ENCODE data around the gene FRMD4A.

FRMD4A gene

DNA sequence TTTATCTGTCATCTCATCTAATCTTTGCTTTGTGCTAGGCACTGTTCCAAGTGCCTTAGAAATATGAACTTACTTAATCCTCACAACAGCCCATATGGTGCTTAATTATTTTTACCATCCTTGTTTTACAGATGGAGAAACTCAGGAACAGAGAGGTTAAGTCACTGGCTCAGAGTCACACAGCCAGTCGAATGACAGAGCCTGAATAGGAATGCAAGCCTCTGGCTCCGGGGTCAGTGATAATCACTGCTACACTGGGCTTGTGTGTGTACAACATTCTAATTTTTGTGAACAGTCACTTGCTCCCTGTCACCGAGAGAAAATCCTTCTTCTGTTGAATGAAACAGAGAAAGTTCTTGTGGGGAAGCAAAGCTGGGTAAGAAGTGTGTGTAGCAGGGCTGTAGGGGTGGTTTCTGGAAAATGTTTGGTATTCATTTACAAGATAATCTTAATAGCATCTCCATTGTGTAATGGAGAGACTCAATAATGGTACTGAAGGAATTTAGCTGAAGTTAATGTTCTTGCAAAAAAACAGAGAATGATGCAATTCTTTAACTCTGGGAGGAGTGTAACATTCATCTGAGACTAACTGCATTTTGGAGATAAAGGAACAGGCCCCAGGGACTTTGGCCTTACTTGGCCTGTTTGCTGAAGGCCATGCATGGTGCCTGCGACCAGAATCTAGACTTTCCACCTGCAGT lies 290.6 kb downstream of the FRMD4A start:
- no peak for DNase-seq

DNA sequence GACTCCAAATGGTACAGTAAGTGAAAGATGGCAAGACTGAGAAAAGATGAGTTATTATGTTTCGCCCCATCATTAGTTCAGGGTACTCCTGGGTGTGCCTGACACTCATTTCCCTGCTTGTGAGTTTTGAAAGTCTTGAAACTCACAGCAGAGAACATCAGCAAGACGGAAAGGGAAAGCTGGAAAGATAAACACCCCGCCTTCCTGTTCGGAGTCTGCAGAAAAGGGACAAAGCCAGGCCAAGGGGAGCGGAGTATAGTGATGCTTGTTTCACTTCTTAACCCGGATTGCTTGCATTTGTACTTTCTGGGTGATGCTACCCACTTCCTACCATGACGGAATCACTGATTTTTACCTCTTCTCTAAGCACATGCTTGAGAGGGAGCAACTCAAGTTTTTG lies 294.5 kb downstream of the FRMD4A start:
- no peak for DNase-seq

DNA sequence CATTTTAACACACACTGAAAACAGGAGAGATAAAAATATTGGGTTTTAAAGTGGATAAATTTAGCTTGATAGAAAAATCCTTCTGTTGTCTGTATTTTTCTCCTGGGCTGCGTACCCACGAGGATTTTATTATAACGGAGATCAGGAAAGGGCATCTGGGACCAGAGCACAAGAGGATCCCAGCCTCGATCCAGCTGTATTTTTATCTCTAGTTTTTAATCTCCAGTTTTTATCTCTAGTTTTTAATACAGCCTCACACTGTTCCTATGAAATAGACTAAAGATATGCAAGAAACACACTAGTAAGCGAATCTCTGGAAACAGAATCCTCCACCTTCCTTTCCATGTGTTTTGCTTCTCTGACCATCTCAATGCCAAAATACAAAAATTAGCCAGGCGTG lies 295.2 kb downstream of the FRMD4A start:
- no peak for DNase-seq

DNA sequence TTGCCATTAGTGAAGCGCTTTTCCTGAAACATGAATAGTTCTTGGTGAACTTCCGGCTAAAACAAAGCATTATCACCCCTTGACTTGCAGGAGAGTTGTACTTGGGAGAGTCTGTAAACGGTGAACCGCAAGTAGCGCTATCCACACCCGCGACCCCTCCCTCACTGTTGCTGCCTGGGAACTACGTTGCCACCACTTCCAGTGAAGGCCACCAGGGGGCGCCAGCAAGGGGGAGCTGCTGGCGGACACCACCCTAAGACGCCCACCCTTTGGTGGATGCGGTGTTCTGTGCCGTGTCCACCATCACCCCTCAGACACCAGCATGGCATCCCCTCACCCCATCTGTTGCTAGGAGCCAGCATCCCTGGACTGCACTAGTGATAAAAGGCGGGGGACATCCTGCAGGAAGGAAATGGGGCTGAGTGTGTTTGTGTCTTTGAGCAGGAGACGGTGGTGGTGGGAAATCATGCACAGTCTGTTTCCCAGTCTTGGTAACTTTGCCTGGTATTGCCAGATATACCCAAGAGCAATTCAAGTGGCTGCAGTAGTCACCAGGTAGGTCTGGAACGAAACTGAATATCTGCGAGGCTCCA lies 298.2 kb downstream of the FRMD4A start:
- DNase-seq = peak in 3 of 4 experiments; percentile 16 to 29 (median 22)

DNA sequence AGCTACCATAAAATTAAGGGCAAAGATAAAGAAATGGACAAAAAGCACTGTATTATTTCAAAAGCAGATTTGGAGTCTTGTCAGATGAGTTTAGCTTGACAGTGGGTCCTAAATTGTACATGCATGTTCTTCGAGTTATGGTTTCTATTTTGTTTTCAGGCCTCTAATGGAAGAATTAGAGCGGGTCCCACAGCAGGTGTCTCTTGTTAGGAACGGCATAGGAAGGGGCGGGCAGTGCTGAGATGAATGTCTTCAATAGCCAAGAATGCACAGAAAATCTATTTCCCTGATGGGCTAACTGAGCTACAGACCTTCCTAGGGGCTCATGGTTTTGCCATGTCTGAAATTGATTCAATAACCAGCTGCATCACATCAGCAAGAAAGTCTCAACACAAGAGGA lies 304.4 kb downstream of the FRMD4A start:
- no peak for DNase-seq

DNA sequence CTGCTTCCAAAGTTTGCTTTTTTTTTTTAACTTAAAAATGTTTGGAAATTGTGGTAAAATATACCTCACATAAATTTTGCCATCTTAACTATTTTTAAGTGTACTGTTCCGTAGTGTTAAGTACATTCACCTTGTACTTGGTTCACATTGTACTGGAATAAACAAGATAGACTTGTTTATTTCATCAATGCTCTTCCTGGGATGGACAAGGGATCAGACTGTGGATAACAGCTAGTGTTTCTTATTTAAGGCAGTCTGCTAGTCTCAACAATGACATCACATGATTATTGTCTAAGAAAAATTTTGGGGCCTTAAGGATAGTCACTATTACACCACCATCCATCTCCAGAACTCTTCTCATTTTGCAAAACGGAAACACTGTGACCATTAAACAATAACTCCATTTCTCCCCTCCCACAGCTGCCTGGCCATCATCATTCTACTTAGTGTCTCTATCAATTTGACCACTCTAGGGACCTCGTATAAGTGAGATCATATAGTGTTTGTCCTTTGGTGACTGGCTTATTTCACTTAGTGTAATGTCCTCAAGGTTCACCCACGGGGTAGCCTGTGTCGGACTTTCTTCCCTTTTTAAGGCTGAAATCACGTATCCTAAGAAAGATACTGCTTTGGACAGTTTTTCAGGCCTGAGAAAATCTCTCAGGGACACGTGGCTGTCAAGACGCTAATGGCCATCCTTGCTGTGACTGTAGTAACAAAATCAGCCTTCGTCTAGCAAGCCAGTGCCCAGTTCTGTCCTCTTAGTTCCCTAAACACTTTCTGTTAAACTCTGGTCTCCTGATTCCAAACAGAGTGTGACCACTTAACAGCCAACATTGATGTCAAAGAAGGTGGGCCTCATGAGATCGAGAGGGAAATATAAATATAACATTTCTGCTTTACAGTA lies 305.2 kb downstream of the FRMD4A start:
- no peak for DNase-seq

DNA sequence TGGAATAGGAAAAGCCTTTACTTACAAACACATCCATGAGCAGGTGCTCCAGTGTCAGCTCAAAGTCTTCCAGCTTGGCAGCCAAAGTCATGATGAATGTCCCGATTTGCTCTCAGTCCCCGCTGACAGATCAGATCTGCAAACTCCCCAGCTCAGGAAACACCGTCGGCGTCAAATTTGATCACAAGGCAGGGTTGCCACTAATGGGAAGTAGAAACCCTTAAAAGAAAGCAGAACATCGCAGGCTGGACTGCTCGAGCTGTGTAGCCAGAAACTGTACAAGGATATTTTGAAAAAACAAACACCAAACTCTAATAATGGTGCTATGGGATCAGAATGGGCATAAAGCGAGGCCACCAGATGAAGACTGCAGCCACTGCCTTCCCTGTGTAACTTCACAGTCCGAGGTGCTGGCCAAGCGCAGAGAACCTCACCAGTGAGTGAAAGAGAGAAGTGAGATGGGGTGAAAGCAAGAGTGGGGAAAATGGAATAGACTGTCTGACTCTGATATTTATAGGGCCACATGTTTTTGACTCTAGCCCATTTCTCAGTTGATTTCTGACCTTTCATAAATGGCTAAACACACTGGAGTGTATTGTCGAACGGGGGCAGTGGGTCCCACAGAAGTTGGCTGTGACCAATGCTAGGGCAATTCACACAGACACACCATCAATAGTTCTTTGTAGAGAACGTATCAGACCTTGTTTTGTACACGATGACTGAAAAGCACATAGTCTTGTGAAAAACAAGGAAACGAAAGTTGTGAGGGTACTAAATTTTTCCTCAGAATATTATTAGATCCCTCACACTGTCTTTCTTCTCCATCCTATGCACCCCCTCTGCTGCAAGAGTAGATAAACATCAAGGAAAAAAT lies 306.2 kb downstream of the FRMD4A start:
- DNase-seq = no peak

DNA sequence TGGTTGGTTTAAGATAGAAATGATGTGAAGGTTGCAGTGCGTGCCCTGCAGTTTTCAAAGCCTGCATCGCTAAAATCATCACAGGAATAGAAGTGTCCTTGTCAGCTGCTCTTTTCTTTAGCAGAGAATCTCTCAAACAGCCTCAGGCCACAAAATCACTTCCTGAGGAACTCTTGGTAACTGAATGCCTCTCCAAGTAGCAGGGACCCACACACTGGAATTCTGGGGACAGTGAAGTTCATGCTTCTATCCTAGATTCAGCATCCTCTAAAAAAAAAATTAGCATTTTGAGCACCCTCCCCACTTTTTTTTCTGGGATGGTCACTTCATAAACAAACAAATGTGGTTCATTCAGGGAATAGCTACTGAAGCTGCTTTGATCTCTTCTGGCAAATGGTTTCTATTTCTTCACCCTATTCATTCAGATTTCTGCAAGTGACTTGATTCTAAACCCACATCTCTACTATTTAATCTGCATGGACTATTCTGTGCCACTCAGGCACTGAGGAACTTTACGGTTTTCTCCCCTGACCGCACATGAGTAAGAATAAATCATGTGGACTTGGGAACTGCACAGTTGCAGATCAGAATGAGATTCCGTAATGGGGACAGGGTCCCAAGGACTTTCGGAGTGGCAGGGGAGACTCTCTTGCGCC lies 306.9 kb downstream of the FRMD4A start:
- DNase-seq = no peak

DNA sequence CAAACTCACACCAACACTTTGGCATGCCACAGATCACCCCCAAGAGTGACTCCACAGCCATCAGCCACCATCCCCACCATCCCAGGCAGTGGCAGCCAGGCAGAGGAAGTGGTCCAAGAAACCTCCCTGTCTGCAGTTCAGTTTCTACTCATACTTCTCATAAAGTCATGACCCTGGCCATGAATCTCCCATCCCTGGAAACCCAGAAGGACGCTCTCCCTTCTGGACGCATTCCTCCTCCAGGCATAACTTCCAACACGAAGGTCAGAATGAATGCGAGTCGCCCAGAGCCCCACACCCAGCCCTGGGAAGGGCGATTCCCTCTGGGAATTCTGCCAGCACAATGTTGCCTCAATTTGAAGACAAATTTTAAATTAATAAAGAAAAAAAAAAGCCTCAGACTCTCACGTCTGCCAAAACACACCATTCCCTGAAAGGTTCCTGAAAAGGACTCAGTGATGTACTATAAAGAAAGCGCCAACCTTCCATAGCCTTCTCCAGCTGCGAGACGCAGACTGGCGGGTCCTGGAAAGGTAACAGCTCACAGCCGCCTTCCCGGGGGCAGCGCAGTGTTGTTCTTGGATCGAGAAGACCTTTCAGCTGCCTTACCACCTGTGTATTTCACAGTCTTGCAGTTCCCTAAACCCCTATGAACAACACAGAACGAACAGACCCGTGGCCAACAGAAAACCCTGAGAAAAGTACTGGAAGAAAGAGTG lies 307.6 kb downstream of the FRMD4A start:
- DNase-seq = no peak

DNA sequence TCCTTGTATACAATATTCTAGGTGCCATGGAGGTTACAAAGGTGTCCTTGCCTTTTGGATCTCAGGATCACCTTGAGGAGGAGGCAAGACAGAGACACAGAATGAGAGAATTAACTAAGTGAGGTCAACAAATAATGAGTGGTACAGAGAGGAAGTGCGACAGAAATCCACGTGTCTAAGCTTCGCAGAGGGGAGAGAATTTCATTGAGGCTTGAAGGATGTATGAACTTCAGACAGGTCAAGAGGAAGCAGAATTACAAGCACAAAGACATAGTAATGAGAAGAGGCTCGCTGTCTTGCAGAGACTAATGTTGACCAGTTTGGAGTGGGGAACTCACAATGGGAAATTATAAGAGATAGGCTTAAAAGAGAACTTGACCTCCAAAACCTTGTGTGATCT lies 308.7 kb downstream of the FRMD4A start:
- DNase-seq = no peak

DNA sequence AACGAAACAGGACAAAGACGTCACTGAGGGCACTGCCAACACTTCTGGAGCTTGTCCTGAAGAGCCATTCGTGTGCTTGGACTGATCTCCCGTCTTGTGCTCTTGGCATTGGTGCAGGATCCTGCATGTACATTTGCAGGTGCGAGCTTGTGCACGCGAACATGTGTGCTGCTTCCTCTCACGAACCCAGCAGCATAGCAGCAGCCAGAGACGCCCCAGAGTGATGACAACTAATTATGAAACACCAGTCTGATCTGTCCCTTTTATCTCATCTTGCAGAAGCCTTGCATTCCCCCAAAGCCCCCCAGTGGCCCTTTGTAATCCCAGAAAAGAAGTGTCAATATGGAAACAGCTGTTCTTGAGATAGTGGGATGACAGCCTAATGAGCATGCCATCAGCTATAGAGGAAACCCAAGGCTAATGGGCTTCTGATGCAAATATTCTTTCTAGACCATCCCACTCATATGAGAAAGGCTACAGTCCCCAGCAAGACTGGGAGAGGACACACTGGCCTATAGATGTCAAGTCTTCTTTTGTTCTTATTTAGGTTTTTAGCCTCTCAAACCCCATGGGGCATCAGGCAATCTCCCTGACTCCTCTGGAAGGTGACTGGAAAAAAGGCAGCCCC lies 310.6 kb downstream of the FRMD4A start:
- DNase-seq = no peak

DNA sequence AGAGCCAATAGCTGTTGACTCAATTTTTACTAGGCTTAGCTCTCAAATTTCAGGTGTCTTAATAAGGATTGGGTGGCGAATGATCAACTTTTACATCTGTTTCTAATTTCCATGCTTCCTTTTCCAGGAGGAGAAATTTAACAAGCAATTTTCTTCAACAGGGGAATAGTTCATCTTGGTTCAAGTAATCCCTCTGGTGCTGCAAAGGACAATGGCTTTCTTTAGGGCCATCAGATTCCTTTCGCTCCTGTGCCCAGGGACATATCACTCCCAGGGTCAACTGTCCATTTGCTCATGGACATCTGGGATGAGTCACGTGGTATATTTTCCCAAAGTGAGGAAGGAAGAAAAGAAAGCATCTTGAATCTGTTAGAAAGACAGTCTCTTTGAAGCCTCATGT lies 313.3 kb downstream of the FRMD4A start:
- no peak for DNase-seq

DNA sequence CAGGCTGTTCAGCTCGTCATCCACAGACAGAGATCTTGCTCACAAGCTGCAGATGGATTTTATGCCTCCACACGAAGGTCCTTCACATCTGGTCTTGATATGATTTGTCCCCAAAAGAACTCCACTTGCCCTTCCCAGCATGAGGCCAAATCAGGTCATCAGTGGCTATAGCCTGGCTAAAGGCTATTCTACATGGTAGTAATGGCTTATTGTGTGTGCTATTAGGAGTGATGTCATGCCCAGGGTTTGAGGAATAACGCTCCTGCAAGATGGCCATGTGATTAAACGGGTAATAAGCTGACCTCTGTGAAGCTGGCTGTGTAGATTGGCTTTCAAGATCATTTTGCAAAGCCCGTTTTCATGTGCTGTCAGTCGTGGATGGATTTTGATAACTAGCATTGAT lies 313.8 kb downstream of the FRMD4A start:
- no peak for DNase-seq

DNA sequence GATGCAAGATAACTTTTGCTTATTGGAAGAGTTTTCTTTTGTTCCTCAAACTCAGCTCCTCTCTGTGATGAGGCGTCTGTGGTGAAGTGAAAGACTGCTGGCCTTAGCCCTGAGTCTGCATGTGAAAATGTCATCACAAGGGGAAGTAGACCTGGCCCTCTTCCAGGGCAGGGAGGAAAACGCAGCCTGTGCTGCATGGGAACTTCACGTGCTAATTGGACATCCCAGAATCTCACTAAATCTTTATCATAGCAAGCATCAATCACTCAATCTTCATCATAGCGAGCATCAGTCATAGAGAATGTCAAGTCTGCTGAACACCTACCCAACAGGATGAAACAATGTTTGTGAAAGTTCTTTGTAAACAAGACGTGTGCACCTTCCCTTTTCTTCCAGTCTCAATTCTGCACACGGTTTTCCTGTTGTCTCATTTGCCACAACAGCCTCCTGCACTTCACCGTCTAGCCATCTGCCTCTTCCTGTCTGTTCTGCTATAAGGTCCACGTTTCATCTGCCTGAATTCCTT lies 314.6 kb downstream of the FRMD4A start:
- no peak for DNase-seq

DNA sequence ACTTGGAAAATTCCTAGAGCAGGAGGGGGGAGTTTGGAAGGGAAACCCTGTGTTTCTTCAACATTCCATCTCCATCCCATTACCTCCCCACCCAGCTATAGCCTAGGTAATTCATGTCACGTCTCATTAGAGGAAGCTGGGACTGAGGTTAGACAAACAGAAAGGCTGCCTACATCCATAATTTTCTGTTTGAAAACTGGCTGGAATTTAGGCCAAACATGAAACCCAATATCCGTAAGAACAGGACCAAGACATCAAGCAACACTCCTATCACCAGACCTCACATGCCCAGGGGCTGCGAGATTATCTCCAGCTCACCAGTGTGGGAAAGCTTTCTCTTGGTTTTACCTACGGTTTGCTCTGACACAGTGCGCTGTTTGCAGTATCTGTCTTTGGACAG lies 316.3 kb downstream of the FRMD4A start:
- no peak for DNase-seq

DNA sequence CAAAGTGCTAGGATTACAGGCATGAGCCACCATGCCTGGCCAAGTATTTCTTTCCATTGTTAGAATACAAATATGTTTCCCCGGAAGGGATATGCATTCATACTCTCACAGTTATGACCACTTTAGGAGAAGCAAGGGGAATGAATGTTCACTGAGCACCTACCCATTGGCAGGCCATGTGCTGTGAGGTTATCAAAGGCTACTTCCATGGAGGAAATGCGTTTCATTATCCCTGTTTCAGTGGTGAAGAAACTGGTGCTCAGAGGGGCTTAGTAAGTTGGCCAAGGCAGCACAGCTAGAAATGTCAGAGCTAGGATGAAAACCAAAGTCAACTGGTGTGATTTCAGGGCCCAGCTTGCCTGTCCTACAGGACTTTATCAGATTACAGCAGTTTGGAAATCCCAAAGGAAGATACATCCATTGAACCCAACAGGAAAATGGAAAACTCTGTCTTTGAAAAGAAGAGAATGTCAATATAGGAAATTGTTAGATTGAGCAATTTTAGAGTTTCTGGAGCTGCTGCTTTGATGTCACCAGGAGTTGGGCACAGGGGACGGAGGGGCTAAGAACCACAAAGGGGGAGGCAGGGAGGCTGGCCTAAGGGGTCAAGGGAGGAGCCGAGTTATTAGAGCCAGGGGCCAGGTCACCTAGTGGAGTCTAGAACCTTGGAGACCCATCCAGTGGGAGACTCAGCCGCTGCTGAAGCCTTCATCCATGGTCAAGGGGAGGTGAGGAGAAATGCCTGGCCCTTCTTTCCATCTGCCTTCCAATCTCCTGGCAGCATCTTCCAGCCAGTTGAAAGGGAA lies 319.8 kb downstream of the FRMD4A start:
- no peak for DNase-seq

DNA sequence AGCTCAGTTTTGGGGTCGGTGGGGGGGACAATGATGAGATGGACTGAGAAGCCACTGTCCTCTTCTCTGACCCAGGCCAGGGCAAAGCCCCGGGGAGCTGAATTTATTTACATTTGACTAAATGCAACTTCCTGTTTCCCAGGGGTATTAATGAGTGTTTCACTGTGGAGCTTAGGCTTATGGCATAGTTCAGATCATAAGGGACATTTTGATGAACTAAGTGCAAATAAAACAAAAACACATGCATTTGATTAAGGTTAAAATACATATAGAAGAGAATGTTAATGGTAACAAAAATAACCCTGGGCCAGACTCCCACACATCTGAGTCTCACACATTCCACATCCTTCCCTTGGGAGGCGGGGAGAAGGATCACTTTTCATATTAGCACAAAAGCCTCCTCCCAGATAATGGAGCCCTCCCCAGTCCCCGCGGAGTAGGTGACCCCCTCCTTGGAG lies 320.6 kb downstream of the FRMD4A start:
- no peak for DNase-seq

DNA sequence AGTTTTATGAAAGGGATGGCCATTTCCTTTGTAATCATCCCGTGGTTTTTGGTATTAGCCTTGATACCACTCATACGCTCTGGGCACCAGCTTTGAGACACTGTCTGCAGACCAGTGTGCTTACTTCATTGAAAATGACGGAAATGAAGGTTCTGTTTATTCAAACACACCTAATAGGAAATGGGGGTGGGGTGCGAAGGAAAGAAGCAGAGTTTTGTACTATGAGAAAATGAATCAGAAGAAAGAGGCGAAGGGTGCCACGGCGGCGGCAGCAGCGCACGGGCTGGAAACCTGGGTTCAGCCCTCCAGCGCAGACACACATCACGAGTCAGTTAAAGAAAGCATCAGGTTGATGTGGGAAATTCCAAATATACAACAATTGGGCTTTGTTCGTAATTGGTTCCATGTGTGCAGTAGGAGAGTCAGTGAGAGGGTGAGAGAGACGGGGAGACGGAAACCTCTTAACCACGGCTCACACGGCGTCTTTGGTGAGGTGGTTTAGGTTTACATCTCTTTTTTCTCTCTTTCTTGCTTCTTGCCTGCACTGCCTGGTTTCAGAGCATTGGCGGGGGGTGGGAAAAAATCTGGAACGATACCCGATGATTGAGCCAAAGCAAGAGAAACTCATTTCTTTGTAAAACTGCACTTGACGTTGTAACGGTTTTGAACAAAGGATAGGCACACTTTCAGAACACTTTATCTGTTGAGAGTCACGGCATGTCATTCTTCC lies 321.2 kb downstream of the FRMD4A start:
- DNase-seq = peak; percentile 28 to 49 (median 34)

DNA sequence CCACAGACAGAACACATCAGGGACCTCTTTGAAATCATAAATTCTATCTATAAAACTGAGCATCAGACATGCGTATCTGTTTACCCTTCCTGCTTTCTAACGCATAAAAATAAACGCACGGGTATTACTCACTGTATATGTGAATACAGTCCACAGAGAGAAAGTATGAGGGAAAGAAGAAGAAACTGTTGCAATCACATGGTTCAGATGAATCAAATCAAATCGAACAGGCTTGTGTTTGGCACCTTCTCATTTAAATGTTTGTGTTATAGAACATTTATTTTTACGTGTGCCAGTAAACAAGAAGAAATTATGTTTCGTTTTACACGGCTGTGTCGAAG lies 322.0 kb downstream of the FRMD4A start:
- no peak for DNase-seq
